ENCODE results near the gene SH3BP5L.

Gene SH3BP5L

GRCh38 chr1:248825909-248826760 is at the start of gene SH3BP5L:
Gene SH3BP5L, minus strand, starts transcription at chr1:248825915. Its CDS starts 980 bp downstream, at chr1:248824935.
- DNase-seq (ENCODE audit: low spot score) = peak; percentile 94

- peak; percentile 59 for DNase-seq (ENCODE audit: low spot score)
Observed at GRCh38 chr1:248873993-248874533, 48.3 kb upstream of the SH3BP5L start.

- DNase-seq (ENCODE audit: low spot score) = peak; percentile 60
Observed at GRCh38 chr1:248873409-248873992, 47.8 kb upstream of the SH3BP5L start.

GRCh38 chr1:248872752-248873408 is 47.2 kb upstream of the SH3BP5L start:
- DNase-seq (ENCODE audit: low spot score) = peak; percentile 51

GRCh38 chr1:248871837-248872401 is 46.2 kb upstream of the SH3BP5L start:
- no peak for DNase-seq (ENCODE audit: low spot score)

- DNase-seq (ENCODE audit: low spot score) = peak; percentile 69
Observed at GRCh38 chr1:248862998-248863881, 37.5 kb upstream of the SH3BP5L start.

- no peak for DNase-seq (ENCODE audit: low spot score)
Observed at GRCh38 chr1:248862695-248862997, 36.9 kb upstream of the SH3BP5L start.

GRCh38 chr1:248861616-248862015 is 35.9 kb upstream of the SH3BP5L start:
- no peak for DNase-seq (ENCODE audit: low spot score)

- no peak for DNase-seq (ENCODE audit: low spot score)
Observed at GRCh38 chr1:248860007-248860406, 34.3 kb upstream of the SH3BP5L start.

GRCh38 chr1:248858891-248859889 is 33.5 kb upstream of the SH3BP5L start, which contains the start of gene ZNF692:
Gene ZNF692, minus strand, starts transcription at chr1:248859085. Its CDS starts 776 bp downstream, at chr1:248858309.
- peak; percentile 97 for DNase-seq (ENCODE audit: low spot score)

- DNase-seq (ENCODE audit: low spot score) = peak; percentile 79
Observed at GRCh38 chr1:248858096-248858890, 32.6 kb upstream of the SH3BP5L start.

GRCh38 chr1:248857749-248858095 is 32.0 kb upstream of the SH3BP5L start:
- DNase-seq (ENCODE audit: low spot score) = no peak

GRCh38 chr1:248857201-248857600 is 31.5 kb upstream of the SH3BP5L start:
- no peak for DNase-seq (ENCODE audit: low spot score)

GRCh38 chr1:248856176-248856575 is 30.5 kb upstream of the SH3BP5L start:
- no peak for DNase-seq (ENCODE audit: low spot score)

- no peak for DNase-seq (ENCODE audit: low spot score)
Observed at GRCh38 chr1:248855580-248855979, 29.9 kb upstream of the SH3BP5L start.

- DNase-seq (ENCODE audit: low spot score) = no peak
Observed at GRCh38 chr1:248853663-248854375, 28.1 kb upstream of the SH3BP5L start.

GRCh38 chr1:248852481-248853405 is 27.0 kb upstream of the SH3BP5L start:
- no peak for DNase-seq (ENCODE audit: low spot score)

GRCh38 chr1:248851390-248851789 is 25.7 kb upstream of the SH3BP5L start:
- no peak for DNase-seq (ENCODE audit: low spot score)

Data from HuH-7.5 (cell line).